Glomerular visceral epithelial cell (primary cell): ENCODE measurements around the gene ELK1.
A peak's percentile ranks its signal among the peaks of the same experiment; 100 is the strongest.

Experiments used
- DNase-seq: peaks from one replicate; pipeline ENCODE4 v3.0.0-alpha.2; 2016; ENCODE audit errors: extremely low spot score

ELK1 gene

GRCh38 chrX:47645530-47645929, 4.8 kb downstream of the ELK1 start:
- no peak for DNase-seq

- no peak for DNase-seq
These were observed 5.7 kb downstream of the ELK1 start for GRCh38 chrX:47644557-47645091.

DNA sequence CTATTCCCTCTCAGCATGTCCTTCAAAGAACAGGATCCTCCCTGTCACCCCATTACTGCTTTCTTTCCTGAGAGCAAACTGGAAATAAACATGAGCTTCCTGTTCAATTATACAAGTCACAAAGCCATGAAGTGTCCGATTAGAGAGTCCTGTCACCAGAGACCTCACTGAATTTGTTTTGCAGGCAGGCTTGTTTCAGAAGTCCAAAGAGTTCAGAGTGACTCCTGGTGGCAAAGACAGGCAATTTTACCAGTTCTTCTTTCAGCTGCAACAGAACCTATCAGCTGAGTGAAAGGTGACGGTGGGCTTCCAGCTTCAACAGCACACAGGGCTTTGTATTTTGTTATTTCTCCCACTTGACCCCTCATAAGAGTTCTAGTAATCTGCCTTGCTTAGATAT, 6.4 kb downstream of the ELK1 start:
- peak; percentile 9 for DNase-seq

DNA sequence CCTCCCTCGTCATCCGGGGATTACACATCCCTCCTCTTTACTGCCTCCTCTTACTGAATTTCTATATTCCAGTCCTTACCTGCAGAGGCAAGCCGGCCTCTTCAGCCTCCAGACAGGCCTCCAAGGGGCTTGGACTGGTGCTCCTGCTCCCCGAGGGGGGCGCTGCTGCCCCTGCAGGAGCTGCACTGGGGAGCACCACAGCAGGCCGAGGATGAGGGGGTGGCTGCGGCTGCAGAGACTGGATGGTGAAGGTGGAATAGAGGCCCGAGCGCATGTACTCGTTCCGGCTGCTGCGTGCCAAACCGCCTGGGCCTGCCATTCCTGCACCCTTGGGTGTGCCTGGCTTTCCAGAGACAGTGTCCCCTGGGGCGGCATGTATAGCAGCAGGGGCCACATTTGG, 11.5 kb downstream of the ELK1 start:
- no peak for DNase-seq

DNA sequence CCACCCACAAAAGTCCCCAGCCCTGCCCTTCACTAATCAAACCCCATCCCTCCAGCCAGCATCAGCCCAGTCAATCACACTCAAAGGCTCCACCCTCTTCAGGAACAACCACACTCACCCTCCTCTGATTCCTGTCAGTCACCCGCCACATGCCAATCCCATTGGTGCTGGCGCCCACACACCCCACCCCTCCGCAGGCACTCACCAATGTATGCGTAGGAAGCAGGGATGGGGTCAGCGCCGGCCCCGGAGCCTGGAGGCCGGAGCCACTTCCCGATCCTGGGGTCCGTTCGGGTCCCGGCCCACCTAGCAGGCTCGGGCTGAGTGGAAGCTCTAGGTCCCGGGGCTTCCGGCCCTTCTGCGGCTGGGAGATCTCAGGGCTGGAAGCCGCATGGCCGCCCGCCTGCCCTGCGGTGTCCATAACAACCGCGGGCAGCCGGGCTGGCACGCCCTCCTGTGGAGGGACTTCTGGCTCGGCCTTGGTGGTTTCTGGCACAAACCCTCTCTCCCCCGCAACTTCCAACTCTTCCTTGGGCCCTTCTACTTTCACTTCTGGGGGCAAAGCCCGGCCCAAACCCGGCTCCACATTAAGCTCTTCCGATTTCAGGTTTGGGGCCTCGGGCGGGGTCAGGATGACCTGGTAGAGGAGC, 12.7 kb downstream of the ELK1 start:
- DNase-seq: no peak

- no peak for DNase-seq
These were observed 15.3 kb downstream of the ELK1 start for GRCh38 chrX:47634871-47635575.

- no peak for DNase-seq
These were observed 16.4 kb downstream of the ELK1 start for GRCh38 chrX:47633689-47634590.

DNA sequence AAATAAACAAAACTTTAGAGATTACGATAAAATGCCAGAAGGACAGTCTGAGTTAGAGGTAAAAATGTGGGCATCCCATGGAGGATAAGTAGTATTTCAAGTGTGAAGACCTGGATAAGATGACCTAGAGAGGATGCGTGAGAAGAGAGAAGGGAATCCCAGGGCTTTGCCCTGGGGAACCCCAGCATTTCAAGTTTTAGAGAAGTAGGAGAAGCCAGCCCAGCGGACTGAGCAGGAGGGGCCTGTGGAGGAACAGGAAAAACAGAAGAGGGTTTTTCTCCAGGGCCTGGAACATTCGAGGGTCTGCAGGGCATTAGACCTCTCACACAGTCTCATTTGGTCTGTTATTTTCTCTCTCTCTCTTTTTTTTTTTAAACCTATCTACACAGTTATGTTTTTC, 17.7 kb downstream of the ELK1 start:
- DNase-seq: no peak

- DNase-seq: no peak
These were observed 18.7 kb downstream of the ELK1 start for GRCh38 chrX:47631676-47632075.

- no peak for DNase-seq
These were observed 20.8 kb downstream of the ELK1 start, which contains the start of gene CFP for GRCh38 chrX:47629419-47630200. Gene CFP, minus strand, starts transcription at chrX:47629930. Its CDS starts 86 bp downstream, at chrX:47629844.

DNA sequence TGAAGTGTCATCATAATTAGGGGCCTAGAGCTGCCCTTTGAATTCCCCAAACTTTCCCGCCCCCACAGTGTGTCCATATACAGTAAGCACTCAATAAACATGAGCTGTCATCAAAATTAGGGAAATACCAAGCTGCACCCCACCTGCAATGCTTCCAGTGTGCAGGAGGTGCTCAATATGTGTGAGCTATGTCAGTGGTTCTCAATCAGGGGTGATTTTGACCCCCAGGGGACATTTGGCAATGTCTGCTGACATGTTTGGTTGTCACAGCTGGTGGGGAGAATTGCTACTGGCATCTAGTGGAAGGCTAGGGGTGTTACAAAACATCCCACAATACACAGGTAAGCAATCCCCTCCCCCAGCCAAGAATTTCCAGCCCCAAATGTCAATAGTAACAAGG, 21.4 kb downstream of the ELK1 start:
- no peak for DNase-seq

DNA sequence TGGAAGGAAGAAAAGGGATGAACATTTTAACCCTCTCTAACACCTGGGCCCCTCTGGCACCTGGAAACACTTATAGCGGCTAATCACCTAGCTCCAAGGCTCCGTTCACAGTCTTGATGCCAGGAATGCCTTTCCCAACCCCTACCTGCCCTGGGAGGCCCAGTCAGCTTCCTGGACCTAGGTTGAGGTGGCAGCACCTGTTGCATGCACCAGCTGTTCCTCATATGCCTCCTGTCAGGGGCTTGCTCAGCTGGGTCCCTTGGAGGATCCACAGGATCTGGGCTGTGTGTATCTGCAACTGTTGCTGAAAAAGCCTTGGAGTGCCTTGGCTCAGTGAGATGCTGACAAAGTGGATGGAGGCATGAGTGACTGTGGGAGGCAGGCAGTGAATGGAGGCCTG, 25.0 kb downstream of the ELK1 start:
- no peak for DNase-seq

GRCh38 chrX:47623540-47624027, 26.8 kb downstream of the ELK1 start:
- peak; percentile 68 for DNase-seq

- DNase-seq: no peak
These were observed 28.5 kb downstream of the ELK1 start for GRCh38 chrX:47621851-47622250.

DNA sequence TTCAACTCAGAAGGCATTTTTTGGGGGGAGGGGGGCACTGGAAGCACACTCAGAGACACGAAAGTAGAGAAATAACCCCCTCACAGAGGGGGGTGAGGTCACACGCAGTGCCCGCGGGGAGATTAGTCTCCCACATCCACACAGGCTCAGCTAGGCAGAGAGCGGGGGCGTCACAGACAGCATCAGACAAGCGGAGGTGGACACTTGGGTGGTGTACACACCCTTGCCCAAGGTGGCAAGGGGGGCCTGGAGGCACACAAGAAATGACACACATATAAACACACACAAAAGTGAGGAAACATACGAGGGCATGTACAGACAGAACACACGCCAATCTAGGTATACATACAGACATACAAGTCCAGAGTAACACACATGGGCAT, 30.1 kb downstream of the ELK1 start:
- DNase-seq: no peak

DNA sequence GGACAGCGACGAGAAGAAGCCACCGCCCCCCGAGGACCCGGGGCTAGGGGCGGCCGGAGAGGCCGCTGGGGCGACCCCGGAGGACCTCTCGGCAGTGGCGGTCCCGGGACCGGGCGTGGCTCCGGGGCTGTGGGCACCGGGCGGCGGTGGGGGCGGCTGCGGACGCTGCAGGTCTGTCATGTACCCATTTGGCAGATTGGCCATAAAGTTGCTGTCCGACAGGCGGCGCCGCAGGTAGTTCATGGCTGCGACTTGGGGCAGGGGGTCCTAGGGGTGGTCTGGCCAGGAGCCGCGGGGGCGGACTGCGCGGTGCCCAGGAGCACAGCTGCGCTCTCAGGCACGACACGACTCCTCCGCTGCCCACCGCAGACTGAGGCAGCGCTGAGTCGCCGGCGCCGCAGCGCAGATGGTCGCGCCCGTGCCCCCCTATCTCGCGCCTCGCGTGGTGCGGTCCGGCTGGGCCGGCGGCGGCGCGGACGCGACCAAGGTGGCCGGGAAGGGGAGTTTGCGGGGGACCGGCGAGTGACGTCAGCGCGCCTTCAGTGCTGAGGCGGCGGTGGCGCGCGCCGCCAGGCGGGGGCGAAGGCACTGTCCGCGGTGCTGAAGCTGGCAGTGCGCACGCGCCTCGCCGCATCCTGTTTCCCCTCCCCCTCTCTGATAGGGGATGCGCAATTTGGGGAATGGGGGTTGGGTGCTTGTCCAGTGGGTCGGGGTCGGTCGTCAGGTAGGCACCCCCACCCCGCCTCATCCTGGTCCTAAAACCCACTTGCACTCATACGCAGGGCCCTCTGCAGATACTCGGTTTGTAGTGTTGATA, 30.7 kb downstream of the ELK1 start, which contains the start of gene SYN1:
Gene SYN1, minus strand, starts transcription at position 372 of the 817 bp plus-strand sequence. Its CDS starts 129 bp downstream, at position 243.
- DNase-seq: peak; percentile 74

DNA sequence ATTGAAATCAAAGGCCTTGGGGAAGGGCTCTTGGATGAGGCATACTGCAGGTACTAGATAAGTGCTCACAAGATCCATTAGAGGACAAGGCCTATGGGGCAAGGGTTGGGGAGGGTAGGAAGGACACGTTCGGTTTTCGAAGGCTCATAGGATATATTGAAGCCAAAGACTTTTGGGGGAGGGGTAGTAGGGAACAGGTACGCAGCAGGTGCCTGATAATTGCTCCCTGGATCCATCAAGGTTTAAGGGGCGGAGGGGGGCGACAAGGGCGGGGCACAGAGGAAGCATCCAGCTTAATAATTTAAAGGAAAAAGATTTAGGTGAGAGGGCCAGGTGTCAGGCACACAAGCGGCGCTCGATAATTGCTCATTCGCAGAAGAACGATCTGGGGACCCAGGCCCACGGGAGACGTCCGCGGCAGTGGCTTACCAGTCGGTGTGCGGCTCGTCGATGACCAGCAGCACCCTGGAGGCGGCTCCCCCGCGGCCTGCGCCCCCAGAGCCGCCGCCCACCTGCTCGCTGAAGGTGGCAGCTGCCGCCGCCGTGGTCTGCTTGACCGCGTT, 31.4 kb downstream of the ELK1 start:
- no peak for DNase-seq

DNA sequence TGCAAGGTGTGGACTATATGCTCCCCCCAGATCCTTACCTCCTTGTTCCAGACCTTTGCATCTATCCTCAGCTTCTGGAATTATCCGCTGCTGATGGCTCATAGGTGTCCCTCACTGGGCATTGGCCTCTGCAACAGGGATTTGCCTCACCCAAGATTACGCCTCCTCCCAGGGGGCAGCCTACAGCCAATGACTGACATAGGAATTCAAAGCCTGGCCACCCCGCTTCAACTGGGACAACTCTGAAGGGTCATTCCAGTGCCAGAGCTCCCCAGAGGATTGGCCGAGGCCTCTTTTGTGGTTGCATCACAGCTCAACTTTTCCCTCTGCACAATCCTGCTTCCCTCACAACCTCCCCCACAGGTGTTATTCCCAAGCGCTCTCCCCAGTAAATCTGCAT, 35.7 kb downstream of the ELK1 start:
- no peak for DNase-seq

GRCh38 chrX:47613082-47613481, 37.3 kb downstream of the ELK1 start:
- no peak for DNase-seq

DNA sequence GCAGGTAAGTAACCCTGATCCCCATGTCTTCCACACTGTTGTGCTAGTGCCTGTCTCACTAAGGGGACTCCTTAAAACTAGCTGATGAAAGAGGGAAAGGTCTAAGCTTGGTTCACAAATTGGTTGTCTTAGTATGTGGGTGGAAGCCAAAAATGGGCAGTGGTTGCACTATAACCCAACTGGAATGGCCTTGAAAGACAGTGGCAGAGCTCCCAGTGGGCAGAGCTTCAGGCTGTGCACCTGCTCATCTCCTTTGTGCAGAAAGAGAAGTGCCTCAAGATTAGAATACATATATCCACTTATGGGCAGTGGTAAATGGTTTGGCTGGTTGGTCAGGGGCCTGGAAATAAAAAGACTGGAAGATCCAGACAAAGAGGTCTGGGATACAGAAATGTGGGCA, 37.9 kb downstream of the ELK1 start:
- no peak for DNase-seq
